Measurements from ENCODE around the gene ABCC6.

The ABCC6 gene

DNA sequence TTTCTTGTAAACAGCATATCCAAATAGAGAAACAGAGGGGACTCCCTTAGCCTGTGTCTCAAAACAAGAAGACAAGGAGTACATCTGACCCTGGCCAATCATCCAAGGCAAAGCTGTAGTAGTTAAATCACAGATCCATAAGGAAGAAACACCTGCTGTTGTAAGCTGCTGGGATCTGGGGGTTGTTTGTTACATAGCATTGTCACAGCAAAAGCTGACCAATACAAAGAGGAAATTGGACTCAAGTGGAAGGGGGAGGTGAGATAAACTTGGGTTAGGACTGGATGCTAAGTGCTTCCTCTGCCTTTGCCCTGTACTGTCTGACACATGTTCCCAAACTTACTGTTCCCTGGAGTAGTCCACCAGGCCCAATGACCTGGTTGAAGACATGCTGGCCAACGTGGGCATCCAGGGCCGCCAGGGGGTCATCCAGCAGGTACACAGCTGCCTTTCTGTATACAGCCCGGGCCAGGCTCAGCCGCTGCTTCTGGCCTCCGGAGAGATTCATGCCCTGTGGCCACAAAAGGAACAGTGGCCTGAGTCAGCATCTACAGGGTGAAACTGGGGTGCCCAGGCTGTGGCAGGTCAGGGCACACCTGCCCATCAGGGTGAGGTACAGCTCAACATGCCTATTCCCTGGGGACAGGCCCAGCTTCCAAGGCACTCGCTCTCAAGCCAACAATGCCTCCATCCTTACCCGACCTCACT, 44.7 kb downstream of the ABCC6 start:
- Histone ChIP-seq H3K36me3 (ENCODE audit: control insufficient read depth, insufficient read depth, low read length) (no peaks in the 10 kb centered on the region), H3K27ac (ENCODE audit: low read depth, low read length) (no peak overlapping the region), H3K9ac (ENCODE audit: low read length) (no peak overlapping the region), H3K27me3 (ENCODE audit: control insufficient read depth, insufficient read depth, low read length) (no peaks in the 10 kb centered on the region), H3K4me3 (ENCODE audit: low read length) (no peak overlapping the region), H3K4me1 (ENCODE audit: control insufficient read depth, insufficient read depth, low read length) (no peaks in the 10 kb centered on the region)

DNA sequence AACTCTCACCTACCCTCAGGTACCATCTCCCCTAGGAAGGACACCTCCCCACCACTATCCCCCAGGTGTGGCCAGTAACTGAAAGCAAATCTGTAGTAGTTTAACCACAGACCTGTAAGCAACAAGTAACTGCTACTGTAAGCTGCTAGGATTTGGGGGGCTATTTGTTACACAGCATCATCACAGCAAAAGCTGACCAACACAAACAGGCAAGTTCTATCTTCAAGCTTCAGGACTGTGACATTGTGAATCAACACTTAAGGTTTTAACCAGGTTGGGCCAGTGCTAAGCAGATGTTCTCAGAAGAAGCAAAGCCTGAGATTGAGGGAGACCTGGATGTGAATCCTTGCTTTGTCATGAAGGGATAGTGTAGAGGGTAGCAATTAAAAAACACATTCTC, 47.0 kb downstream of the ABCC6 start:
- Histone ChIP-seq H3K4me3 (ENCODE audit: low read length) (no peak overlapping the region), H3K27ac (ENCODE audit: low read depth, low read length) (no peak overlapping the region), H3K27me3 (ENCODE audit: control insufficient read depth, insufficient read depth, low read length) (no peaks in the 10 kb centered on the region), H3K4me1 (ENCODE audit: control insufficient read depth, insufficient read depth, low read length) (no peaks in the 10 kb centered on the region), H3K36me3 (ENCODE audit: control insufficient read depth, insufficient read depth, low read length) (no peaks in the 10 kb centered on the region), H3K9ac (ENCODE audit: low read length) (no peak overlapping the region)

DNA sequence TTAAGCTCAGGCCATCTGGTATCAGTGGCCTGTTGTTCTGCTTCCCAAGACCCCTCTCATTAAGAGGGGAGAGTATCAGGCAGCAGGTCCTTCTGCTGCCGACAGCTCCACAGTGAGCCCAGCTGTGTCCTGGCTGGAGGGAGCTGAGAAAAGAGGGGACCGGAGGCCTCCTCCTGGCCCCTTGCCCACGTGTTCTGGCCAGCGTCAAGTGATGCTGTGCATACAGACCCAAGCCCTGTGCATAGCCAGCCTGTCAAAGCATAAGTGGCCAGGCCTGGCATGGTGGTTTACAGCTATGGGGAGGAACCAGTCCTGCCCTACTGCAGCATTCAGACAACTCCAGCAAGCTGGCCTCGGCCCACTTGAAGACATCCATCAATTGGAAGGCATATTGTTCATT, 48.0 kb downstream of the ABCC6 start:
- Histone ChIP-seq H3K36me3 (ENCODE audit: control insufficient read depth, insufficient read depth, low read length) (no peaks in the 10 kb centered on the region), H3K27ac (ENCODE audit: low read depth, low read length) (peak overlapping the region; percentile 64), H3K4me1 (ENCODE audit: control insufficient read depth, insufficient read depth, low read length) (no peaks in the 10 kb centered on the region), H3K27me3 (ENCODE audit: control insufficient read depth, insufficient read depth, low read length) (no peaks in the 10 kb centered on the region), H3K4me3 (ENCODE audit: low read length) (no peak overlapping the region), H3K9ac (ENCODE audit: low read length) (no peak overlapping the region)

DNA sequence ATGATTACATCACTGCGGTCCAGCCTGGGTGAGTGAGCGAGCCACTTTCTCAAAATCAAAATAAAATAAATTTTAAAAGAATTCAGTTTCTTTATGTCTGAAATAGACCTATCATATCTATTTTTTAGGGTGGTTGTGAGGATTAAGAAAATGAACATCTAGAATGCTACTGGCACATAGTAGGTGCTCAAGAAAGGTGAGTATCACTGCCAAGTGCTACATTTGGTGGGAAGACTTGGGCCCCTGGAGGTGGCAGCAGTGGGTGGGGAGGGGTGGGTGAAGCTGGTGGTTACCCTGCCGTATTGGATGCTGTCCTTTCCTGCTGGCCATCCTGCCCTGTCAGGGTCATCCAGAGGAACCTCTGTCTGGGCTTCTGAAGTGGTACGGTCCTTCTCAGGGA, 50.3 kb downstream of the ABCC6 start:
- Histone ChIP-seq H3K9ac (ENCODE audit: low read length) (no peak overlapping the region), H3K27me3 (ENCODE audit: control insufficient read depth, insufficient read depth, low read length) (no peaks in the 10 kb centered on the region), H3K27ac (ENCODE audit: low read depth, low read length) (no peak overlapping the region), H3K4me3 (ENCODE audit: low read length) (no peak overlapping the region), H3K4me1 (ENCODE audit: control insufficient read depth, insufficient read depth, low read length) (no peaks in the 10 kb centered on the region), H3K36me3 (ENCODE audit: control insufficient read depth, insufficient read depth, low read length) (no peaks in the 10 kb centered on the region)

GRCh38 chr16:16171332-16171919, 51.9 kb downstream of the ABCC6 start:
- Histone ChIP-seq H3K36me3 (ENCODE audit: control insufficient read depth, insufficient read depth, low read length) (no peaks in the 10 kb centered on the region), H3K27me3 (ENCODE audit: control insufficient read depth, insufficient read depth, low read length) (no peaks in the 10 kb centered on the region), H3K4me1 (ENCODE audit: control insufficient read depth, insufficient read depth, low read length) (no peaks in the 10 kb centered on the region), H3K9ac (ENCODE audit: low read length) (no peak overlapping the region), H3K27ac (ENCODE audit: low read depth, low read length) (no peak overlapping the region), H3K4me3 (ENCODE audit: low read length) (no peak overlapping the region)

DNA sequence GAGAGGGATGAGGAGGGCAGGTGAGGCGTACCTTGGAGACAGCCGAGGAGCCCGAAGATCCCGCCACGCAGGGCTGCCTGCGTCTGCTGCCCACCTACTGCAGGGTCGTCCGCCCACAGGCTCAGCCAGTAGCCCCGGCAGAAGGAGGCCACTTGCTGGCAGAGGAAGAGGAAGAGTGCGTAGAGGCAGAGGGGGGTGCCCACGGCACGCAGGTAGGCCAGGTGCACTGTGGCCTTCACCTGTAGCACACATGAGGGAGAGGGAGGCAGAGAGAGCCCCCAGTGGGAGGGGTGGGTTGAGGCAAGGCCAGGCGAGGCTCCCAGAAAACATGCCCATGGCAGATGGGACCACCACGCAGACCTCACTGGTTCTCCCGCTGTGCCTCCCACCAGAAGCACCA, 53.7 kb downstream of the ABCC6 start:
- no peaks in the 10 kb centered on the region for H3K36me3 ChIP-seq (ENCODE audit: control insufficient read depth, insufficient read depth, low read length)
- H3K4me1 ChIP-seq (ENCODE audit: control insufficient read depth, insufficient read depth, low read length): no peaks in the 10 kb centered on the region
- no peak overlapping the region for H3K27ac ChIP-seq (ENCODE audit: low read depth, low read length)
- H3K4me3 ChIP-seq (ENCODE audit: low read length): no peak overlapping the region
- no peak overlapping the region for H3K9ac ChIP-seq (ENCODE audit: low read length)
- H3K27me3 ChIP-seq (ENCODE audit: control insufficient read depth, insufficient read depth, low read length): no peaks in the 10 kb centered on the region

DNA sequence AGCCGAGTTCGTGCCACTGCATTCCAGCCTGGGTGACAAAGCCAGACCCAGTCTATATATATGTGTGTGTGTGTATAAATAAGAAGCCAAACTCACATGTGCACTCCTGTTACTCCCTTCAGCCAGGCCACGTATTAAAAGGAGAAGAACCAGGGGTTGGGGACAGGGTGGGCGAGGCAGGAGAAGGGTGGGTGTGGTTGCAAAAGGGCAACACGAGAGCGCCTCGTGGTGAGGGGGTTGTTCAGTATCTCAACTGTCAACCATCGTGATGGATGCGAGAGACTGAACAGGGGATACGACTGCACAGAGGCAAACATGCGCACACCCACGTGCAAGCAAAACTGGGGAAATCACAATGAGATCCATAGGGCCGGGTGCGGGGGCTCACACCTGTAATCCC, 54.9 kb downstream of the ABCC6 start:
- Histone ChIP-seq H3K27ac (ENCODE audit: low read depth, low read length) (no peak overlapping the region), H3K4me3 (ENCODE audit: low read length) (no peak overlapping the region), H3K27me3 (ENCODE audit: control insufficient read depth, insufficient read depth, low read length) (no peaks in the 10 kb centered on the region), H3K9ac (ENCODE audit: low read length) (no peak overlapping the region), H3K4me1 (ENCODE audit: control insufficient read depth, insufficient read depth, low read length) (no peaks in the 10 kb centered on the region), H3K36me3 (ENCODE audit: control insufficient read depth, insufficient read depth, low read length) (no peaks in the 10 kb centered on the region)

DNA sequence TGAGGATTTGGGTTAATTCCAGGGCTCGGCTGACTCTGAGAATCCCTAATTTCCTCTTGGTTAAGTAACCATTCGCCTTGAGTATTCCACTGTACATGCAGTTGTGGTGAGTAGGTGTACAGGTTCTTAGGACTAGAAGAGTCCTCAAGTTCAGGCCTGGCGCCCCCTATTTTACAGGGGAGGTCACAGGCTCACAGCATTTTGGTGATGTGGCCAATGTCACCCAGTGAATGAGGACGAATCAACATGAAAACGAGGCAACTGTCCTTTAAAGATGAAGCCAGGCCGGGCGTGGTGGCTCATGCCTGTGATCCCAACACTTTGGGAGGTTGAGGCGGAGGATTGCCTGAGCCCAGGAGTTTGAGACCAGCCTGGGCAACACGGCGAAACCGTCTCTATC, 55.4 kb downstream of the ABCC6 start:
- Histone ChIP-seq H3K4me1 (ENCODE audit: control insufficient read depth, insufficient read depth, low read length) (no peaks in the 10 kb centered on the region), H3K36me3 (ENCODE audit: control insufficient read depth, insufficient read depth, low read length) (no peaks in the 10 kb centered on the region), H3K27ac (ENCODE audit: low read depth, low read length) (no peak overlapping the region), H3K9ac (ENCODE audit: low read length) (no peak overlapping the region), H3K4me3 (ENCODE audit: low read length) (no peak overlapping the region), H3K27me3 (ENCODE audit: control insufficient read depth, insufficient read depth, low read length) (no peaks in the 10 kb centered on the region)

DNA sequence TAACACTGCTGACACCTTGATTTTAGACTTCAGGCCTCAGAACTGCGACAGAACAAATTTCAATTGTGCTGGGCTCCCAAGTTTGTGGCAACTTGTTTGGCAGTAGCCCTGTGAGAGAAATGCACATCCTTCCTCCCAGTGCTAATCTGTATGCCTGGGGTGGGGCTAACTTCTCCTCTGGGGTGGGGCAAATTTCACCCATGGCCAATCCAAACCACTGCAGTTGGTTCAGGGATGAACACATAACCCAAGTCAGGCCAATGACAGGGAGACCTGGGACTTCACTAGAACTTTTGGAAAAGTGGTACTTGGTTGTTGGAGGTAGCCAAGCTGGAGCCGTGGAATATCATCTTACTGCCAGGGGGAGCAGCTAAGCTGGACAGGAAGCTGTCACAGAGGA, 56.3 kb downstream of the ABCC6 start:
- H3K4me1 ChIP-seq (ENCODE audit: control insufficient read depth, insufficient read depth, low read length): no peaks in the 10 kb centered on the region
- no peak overlapping the region for H3K9ac ChIP-seq (ENCODE audit: low read length)

DNA sequence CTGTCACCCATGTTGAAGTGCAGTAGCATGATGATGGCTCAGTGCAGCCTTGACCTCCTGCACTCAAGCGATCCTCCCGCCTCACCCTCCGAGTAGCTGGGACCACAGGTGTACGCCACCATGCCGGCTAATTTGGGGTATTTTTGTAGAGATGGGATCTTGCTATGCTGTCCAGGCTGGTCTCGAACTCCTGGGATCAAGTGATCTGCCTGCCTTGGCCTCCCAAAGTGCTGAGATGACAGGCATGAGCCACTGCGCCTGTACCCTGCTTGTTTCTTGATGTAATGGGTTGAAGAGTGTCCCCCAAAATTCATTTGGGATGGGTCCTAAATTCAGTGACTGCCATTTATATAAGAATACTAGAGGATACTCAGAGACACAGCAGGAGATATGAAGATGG, 57.2 kb downstream of the ABCC6 start:
- no peak overlapping the region for H3K9ac ChIP-seq (ENCODE audit: low read length)
- no peak overlapping the region for H3K27ac ChIP-seq (ENCODE audit: low read depth, low read length)
- H3K4me3 ChIP-seq (ENCODE audit: low read length): no peak overlapping the region
- no peaks in the 10 kb centered on the region for H3K36me3 ChIP-seq (ENCODE audit: control insufficient read depth, insufficient read depth, low read length)
- no peaks in the 10 kb centered on the region for H3K27me3 ChIP-seq (ENCODE audit: control insufficient read depth, insufficient read depth, low read length)
- H3K4me1 ChIP-seq (ENCODE audit: control insufficient read depth, insufficient read depth, low read length): no peaks in the 10 kb centered on the region

More for the DNA sequence above, 56.3 kb downstream of the ABCC6 start:
- Histone ChIP-seq H3K4me3 (ENCODE audit: low read length) (no peak overlapping the region), H3K27me3 (ENCODE audit: control insufficient read depth, insufficient read depth, low read length) (no peaks in the 10 kb centered on the region), H3K27ac (ENCODE audit: low read depth, low read length) (no peak overlapping the region), H3K36me3 (ENCODE audit: control insufficient read depth, insufficient read depth, low read length) (no peaks in the 10 kb centered on the region)

- Histone ChIP-seq H3K4me3 (ENCODE audit: low read length) (no peak overlapping the region), H3K36me3 (ENCODE audit: control insufficient read depth, insufficient read depth, low read length) (no peaks in the 10 kb centered on the region), H3K27me3 (ENCODE audit: control insufficient read depth, insufficient read depth, low read length) (no peaks in the 10 kb centered on the region), H3K27ac (ENCODE audit: low read depth, low read length) (no peak overlapping the region), H3K9ac (ENCODE audit: low read length) (no peak overlapping the region), H3K4me1 (ENCODE audit: control insufficient read depth, insufficient read depth, low read length) (no peaks in the 10 kb centered on the region)
Observed at GRCh38 chr16:16164243-16164642, 59.1 kb downstream of the ABCC6 start.

DNA sequence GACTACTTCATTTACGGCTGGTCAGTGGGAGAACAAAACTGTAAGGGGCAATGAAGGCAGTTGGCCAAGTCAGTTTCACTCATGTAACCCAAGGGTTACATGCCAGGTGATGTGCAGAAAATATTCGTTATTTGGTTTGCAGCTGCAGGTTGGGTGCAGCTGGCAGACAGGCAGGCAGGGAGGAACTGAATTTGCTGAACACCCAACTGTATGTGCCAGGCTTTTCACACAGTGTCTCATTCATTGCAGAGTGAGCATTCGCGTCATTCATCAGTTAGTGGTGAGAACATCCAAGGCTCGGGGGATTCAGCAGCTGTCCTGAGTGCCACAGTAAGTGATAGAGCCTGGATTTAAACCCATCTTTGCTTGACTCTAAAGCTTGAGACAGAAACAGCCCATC, 59.7 kb downstream of the ABCC6 start:
- Histone ChIP-seq H3K27ac (ENCODE audit: low read depth, low read length) (no peak overlapping the region), H3K4me3 (ENCODE audit: low read length) (no peak overlapping the region), H3K27me3 (ENCODE audit: control insufficient read depth, insufficient read depth, low read length) (no peaks in the 10 kb centered on the region), H3K36me3 (ENCODE audit: control insufficient read depth, insufficient read depth, low read length) (no peaks in the 10 kb centered on the region), H3K9ac (ENCODE audit: low read length) (no peak overlapping the region), H3K4me1 (ENCODE audit: control insufficient read depth, insufficient read depth, low read length) (no peaks in the 10 kb centered on the region)

- H3K36me3 ChIP-seq (ENCODE audit: control insufficient read depth, insufficient read depth, low read length): no peaks in the 10 kb centered on the region
Observed at GRCh38 chr16:16163109-16163508, 60.2 kb downstream of the ABCC6 start.

More at GRCh38 chr16:16163109-16163508, 60.2 kb downstream of the ABCC6 start:
- H3K4me1 ChIP-seq (ENCODE audit: control insufficient read depth, insufficient read depth, low read length): no peaks in the 10 kb centered on the region
- H3K9ac ChIP-seq (ENCODE audit: low read length): no peak overlapping the region
- H3K27me3 ChIP-seq (ENCODE audit: control insufficient read depth, insufficient read depth, low read length): no peaks in the 10 kb centered on the region
- no peak overlapping the region for H3K27ac ChIP-seq (ENCODE audit: low read depth, low read length)
- H3K4me3 ChIP-seq (ENCODE audit: low read length): no peak overlapping the region

All from rectal smooth muscle tissue (tissue), 1 donor.